Measurements from ENCODE around the gene SGTA.

The SGTA gene

DNA sequence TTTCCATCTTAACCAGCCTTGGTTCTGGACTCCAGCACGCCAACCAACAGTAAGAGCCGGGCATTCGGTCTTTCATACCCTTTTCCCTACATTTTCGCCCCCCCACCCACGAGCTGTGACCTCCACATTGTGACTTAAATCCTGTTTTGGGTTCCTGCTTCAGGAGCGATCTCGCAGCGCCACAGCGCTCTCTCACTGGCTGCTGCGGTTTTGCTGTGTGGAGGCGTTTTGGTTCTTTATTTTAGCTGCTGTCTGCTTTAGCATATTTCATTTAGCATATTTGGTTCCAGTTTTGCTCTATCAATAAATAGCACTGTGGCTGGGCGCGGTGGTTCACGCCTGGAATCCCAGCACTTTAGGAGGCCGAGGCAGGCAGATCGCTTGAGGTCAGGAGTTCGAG lies 23.7 kb downstream of the SGTA start:
- in situ Hi-C loops (cut with MboI; ENCODE audit: low sequenced_read_pairs, unreplicated experiment), result no loop called here
- DNase-seq (ENCODE audit: low spot score), result no peak
- no peak for TF ChIP-seq CTCF (IDR thresholded peaks at IDR 0.05; ENCODE audit: borderline replicate concordance, control extremely low read depth, extremely low read depth, insufficient read depth, missing control alignments)

GRCh38 chr19:2758601-2759313 lies 24.3 kb downstream of the SGTA start:
- no peak for TF ChIP-seq CTCF (IDR thresholded peaks at IDR 0.05; ENCODE audit: borderline replicate concordance, control extremely low read depth, extremely low read depth, insufficient read depth, missing control alignments)
- DNase-seq (ENCODE audit: low spot score), result no peak
- in situ Hi-C loops (cut with MboI; ENCODE audit: low sequenced_read_pairs, unreplicated experiment), result no loop called here

- in situ Hi-C loops (cut with MboI; ENCODE audit: low sequenced_read_pairs, unreplicated experiment), result no loop called here
- DNase-seq (ENCODE audit: low spot score), result no peak
- no peak for TF ChIP-seq CTCF (IDR thresholded peaks at IDR 0.05; ENCODE audit: borderline replicate concordance, control extremely low read depth, extremely low read depth, insufficient read depth, missing control alignments)
Observed at GRCh38 chr19:2756921-2757881, 25.9 kb downstream of the SGTA start.

DNA sequence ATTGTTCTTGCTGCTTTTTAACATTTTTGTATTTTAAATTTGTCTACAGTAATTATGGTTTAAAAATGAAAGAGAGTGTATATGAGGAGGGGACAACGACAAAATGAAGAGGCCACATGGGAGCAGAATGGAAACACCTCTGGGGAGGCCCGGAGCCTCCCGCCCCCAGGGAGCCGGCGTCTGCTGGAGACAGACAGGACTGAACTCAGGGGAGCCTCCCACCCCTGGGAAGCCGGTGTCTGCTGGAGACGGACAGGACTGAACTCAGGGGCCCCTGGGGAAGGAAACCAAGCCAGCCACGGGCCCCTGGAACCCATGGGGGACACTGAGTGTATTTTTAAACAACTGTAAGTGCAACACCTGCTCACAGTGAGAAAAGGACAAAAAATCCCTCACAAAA lies 26.6 kb downstream of the SGTA start:
- DNase-seq (ENCODE audit: low spot score), result no peak
- TF ChIP-seq CTCF (IDR thresholded peaks at IDR 0.05; ENCODE audit: borderline replicate concordance, control extremely low read depth, extremely low read depth, insufficient read depth, missing control alignments), result no peak
- in situ Hi-C loops (cut with MboI; ENCODE audit: low sequenced_read_pairs, unreplicated experiment), result no loop called here

GRCh38 chr19:2755811-2756210 lies 27.3 kb downstream of the SGTA start:
- no peak for DNase-seq (ENCODE audit: low spot score)
- in situ Hi-C loops (cut with MboI; ENCODE audit: low sequenced_read_pairs, unreplicated experiment), result no loop called here
- TF ChIP-seq CTCF (IDR thresholded peaks at IDR 0.05; ENCODE audit: borderline replicate concordance, control extremely low read depth, extremely low read depth, insufficient read depth, missing control alignments), result no peak

- no peak for DNase-seq (ENCODE audit: low spot score)
- TF ChIP-seq CTCF (IDR thresholded peaks at IDR 0.05; ENCODE audit: borderline replicate concordance, control extremely low read depth, extremely low read depth, insufficient read depth, missing control alignments), result no peak
- in situ Hi-C loops (cut with MboI; ENCODE audit: low sequenced_read_pairs, unreplicated experiment), result no loop called here
Observed at GRCh38 chr19:2755448-2755705, 27.7 kb downstream of the SGTA start.

Measured in GM13976 (cell line).